GDM1 (cell line): ENCODE results near the gene TRAIP.

Source experiments
- DNase-seq: peaks from one replicate; lab custom pipeline; 2025; lab: John Stamatoyannopoulos, UW

TRAIP gene

DNA sequence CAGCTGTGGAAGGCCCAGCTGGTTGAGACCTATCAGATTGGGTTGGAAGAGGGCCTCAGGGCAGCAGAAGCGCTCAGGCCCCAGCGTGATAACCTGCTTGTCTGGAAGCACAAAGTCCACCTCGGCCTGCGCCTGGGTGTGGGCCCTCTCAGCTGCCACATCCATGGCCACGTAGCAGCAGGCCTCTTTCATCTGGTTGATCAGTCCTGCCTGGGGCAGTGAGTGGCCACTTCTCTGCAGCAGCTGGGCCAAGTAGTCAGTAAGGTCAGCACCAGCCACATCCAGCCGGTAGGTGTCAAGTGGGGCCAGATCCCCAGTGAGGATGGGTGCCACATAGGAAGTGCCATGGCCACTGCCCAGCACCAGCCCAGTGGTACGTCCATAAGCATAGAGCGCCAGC lies 17.3 kb upstream of the TRAIP start:
- no peak for DNase-seq

DNA sequence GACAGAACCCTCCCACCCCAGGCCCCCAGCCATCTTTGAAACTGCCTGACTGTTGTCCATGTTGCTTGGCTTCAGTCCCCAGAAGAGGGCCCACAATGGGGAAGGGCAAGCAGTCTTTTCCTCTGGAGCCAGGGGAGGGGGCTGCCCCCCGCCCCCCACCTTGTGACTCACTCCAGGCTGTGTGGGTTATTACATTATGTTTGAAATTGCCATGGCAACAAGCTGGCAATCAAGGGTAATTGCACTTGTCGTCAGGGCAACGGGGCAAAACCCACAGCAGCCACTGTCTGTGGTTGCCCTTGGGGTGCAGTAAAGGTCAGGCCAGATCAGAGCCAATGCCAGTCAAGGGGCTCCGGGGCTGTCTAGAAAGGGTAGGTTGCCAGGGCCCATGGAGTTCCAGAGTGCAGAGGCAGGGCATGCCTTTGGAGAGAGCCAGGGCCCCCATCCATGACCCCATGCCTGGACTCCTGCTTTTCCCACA lies 16.5 kb upstream of the TRAIP start:
- no peak for DNase-seq

DNA sequence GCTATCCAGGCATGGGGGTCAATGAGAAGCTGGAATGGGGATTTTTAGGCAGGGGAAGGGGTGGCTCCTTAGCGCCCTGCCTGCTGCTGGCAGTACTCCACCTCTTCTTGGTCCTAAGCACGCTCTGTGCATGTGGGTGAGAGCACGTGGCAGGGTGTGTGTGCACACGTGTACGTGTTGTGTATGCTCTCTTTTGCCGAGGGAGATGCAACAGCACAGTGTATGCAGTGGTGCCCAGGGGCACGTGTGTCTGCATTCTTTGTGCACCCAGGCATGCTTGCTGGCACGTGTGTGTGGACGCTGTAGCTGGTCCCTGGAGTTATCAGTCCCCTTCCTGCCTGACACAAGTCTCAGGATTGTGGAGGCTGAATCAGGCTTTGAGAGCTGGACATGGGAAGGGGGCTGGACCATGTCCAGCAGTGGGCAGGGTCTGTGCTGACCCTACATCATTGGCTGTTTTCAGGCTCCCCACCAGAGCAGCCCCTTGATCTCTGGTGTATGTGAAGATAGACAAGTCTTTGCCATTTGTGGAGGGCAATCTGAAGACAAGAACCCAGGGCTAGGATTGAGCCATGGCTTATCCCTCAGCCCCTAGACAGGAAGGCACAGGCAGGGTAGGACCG lies 15.3 kb upstream of the TRAIP start:
- no peak for DNase-seq

DNA sequence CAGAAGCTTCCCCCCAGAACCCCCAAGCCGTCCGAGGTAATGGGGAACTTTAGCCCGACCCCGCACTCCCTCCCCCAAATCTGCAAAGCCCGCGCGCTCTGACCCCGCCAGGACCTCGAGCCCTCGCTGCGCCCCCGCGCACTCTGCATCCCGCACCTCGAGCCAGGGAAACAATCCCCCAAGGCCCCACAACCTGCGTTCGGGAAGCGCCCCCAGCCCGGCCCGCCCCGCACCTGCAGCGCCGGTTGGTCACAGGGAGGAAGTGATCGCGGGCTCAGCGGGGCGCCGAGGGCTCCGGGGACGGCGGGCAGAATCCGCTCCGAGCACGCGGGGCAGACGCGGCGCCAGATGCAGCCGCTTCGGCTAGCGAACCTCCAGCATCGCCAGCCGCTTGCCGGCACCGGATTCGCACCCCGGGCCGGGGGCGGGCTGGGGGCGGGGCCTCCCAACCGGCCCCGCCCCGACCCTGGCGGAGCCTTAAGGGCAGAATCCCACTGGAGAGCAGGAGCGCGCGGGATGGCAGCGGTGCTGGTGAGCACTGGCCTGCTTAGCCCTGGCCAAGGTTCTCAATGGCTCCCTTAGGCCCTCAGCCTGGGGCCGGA lies 13.3 kb upstream of the TRAIP start, which contains the start of gene CAMKV:
Gene CAMKV, minus strand, starts transcription at position 382 of the 602 bp plus-strand sequence. CDS start 7,518 bp downstream, outside the sequence.
- no peak for DNase-seq

DNA sequence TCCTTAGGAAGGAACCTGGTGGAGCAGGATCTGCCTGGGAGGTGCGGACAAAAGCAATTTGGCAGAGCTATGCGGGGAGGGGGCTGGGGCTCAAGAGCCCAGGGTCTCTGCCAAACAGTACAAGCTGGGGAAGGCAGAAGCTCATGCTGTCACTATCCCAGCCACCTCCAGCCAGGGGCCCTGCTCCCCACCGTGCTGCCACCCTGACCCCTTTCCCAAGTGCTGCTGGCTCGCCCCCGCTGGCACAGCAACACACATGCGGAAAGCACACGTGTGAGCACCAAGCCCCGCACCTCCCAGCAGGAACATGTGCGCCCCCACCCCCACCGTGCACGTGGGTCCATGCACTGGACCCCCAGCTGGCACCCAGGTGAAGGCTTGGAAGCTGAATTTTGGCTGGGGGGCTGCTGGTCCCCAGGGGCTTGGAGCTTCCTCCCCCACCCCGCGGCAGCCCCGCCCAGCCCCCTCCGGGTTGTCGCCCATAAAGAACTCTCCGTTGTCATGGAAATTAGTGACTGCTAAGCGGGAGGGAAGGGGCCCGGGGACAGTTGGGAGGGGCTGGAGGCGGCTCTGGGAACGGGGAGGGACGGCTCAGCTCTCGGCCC lies 12.6 kb upstream of the TRAIP start:
- DNase-seq, result no peak

DNA sequence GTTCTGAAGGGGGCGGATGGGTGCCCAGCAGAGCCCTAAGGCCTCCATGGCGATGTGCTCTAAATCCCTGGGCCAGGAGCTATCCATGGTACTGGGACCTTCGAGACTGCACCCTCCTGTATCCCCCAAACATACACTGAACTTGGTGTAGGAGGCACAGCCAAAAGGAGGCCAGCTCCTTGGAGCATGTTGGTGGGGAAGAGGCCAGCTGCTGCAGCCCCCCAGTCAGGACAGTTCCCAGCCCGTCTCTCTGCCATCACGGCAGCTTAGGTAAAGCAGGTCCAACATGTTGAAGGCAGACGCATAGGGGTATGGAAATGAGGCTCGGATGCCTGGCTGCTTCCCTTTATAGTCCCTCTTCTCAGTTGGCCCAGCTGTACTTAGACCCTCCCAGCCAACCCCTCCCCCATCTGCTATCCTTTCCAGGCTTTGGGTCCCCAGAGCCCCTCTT lies 11.5 kb upstream of the TRAIP start:
- DNase-seq, result no peak

DNA sequence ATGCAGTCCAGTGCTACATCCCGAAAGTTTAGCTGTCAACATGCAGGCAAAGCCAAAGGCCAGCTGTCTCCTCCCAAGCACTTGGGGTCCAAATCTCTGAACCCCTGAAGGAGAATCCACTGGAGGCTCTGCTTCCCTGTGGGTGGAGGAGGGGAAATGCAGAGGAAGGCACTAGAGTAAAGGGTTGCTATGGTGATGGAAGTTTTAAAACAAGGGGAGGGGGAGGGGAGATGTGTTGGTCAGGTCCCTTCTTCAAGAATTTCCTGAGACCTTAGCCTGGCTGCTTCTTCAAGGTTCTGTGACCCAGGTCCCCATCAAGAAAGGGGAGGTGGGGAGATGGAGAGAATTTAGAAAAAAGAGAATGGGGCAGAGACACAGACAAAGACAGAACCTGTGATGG lies 11.0 kb upstream of the TRAIP start:
- no peak for DNase-seq

DNA sequence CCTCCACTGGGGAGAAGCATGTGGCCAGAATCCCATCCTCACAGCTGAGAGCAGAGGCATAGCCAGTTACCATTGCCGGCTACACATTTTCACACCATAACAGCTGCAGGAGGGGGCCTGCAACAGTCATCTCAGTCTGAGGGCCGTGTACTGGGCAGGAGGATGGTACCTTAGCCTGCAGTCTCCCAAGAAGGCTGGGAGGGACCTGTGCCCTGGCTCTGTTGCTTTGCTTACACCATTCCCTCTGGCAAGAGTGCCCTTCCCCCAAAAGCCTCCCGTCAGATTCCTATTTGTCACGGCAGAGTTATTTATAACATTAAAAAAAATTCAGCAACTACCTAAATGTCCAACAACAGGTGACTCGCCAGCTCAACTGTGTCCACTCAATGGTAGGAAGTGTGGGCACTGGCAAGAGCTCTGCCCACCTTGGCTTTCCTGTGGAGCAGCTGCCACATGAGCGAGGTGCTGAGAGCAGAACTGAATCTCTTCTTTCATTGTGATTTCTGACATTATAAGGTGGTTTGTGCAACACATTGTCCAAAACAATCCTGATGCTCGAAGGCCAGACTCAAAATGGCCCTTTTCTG lies 8.9 kb upstream of the TRAIP start:
- DNase-seq, result no peak

DNA sequence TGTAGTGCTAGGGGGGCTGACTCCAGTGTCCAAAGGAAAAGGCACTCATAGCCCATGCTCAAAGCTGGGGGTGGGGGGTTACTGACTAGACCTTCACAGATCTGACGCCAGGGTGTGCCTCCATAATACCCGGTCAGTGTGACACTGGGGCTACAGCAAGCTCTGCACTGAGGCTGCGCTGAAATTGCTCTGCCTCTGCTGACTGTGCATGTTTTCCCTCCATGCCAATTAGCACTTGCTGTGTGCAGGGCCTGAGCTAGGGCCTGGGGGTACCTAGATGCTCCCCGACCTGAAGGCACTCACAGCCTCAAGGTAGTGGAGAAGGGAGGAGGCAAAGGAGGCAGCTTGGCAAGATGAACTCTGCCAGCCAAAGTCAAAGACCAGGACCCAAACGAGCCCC lies 8.1 kb upstream of the TRAIP start:
- no peak for DNase-seq

DNA sequence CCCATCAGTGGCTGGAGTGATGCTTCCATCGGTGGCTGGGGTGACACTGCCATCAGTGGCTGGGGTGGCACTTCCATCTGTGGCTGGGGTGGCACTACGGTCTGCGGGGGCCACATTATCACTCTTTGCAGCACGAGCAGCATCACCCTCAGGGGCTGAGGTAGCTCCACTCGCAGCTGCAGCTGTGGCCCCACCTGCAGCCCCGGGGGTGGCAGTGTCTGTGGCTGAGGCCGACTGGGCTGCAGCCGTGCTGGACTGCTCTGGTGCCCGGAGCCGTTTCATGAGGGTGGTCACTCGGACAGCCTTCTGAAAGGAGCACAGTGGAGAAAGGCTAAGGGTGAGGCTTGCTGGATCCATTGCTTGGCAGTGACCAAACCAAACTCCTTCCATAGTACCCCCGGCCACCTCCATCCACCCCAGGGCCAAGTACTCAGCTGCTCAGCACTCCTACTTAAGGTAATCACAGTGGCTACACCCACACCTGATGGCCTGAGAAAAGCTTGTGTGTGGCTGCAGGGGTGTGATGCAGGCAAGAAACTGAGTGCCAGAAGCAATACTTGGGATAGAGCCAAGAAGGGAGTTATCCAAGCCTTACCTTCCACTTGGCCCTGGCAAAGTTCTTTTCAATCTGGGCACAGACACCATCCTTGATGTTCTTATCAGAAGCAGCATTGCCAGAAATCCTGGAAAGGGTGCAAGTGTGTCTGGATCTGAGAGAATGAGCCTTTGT lies 3.4 kb upstream of the TRAIP start:
- DNase-seq, result no peak

DNA sequence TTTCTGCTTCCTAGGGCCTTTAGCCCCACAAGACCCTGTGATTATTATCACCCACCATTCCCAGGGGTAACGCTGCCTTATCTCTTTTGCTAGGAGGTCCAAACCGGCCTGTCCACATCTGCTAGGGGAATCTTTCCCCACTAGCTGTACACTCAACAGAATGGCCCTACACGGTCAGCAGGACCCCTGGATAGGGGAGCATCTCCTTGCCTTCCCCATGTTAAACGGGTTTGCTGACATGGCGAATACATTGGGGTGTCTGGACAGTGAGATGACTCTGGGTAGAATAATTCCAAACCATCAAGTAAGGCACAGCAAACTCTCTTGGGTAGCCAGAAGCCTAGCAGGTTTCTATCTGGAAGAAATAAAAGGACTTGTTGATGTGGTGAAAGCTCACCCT lies 702 bp downstream of the TRAIP start:
- DNase-seq, result no peak

DNA sequence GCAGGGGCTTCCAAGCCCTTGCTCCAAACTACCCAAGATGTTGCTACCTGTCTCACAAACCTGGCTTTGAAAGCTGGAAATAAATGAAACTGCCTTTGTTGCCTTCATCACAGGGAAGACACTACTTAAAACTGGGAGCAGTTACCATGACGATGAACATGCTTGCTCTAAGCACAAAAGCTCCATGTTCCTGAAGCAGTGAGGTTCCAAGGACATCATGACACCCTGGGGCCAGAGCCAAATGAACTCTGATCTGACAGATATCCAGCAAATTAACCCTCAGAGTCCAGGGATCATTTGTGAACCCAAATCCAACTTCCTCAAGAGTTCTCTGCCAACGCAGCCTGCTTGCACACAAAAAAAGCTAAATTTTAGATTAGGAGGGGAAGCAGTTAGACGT lies 10.7 kb downstream of the TRAIP start:
- no peak for DNase-seq

DNA sequence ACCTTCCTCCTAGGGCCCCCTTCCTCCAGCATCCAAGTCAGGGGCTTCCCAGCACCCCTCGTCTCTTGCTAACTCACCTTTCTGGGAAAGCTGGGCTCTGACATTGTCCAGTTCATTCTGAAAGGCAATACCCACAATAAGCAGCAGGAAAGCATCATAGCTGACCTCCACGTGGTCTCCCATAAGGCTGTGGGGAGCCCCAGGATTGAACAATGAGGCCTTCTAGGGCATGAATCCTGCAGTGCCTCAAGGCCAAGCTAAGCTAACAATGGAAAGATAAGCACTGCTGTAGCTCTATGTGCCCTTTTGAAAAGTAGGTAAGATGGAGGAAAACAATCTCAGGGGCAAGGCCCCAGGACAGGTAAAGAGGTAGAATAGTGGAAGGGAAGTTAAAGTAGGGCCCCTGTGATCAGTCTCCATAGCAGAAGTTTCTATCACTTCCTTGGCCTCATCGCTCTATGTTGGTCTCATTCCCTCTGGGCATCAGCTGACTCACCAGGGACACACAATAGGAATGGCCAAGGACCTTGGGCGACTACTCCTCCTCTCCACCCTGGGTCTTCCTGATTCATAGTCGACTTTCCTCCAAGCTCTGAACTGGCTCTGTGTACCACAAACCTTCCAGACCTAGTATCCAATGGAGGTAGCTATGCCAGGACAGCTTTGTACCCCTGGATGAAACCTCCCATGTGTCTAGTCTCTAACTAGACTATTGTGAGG lies 11.7 kb downstream of the TRAIP start:
- no peak for DNase-seq

DNA sequence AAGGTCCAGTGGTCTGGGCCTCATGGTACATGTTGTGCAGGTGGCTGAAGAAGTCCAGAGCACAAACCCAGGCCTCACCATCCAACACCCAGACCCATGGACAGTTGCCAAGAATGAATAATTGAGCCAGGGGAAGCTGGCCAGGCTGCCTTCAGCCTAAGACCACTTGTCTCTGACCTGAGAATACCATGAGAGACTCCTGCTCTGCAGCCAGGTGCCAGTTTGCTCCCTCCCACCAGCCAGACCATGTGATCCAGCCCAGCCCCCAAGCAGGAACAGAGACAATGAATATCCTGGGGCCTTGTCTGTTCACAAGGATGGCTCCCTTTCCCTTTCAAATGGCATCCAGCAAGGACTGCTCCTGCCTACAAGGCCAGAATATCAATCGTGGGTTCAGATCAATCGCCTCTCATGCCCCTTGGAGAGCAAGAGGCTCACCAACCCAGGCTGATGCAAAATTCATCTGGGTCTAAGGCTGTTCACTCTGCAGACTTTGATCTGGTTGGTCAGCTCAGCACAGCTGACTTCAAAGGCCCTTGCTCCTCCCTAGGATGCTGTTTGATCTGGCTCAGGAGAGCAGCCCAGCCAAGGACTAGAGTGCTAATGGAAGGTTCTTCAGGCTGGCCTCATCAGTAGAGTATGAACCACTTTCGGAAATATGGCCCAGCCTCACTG lies 13.4 kb downstream of the TRAIP start:
- no peak for DNase-seq

DNA sequence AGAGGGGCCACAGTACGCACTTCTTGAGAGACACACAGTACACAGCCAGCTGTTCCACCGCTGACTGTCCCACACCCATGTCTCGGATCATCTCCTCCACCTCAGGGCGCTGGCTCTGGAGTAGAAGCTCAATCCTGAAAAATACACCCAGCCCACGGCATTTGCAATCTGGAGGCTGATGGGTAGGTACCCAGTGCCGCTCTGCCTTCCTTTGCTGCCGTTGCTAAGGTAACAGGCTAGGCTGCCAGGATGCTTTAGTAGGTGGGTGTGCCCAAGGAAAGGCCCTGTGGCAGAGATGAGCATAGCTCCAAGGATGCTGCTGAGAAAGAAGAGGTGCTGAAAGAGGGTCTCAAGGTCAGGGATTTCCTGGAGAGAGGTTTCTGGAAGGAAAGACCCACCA lies 14.6 kb downstream of the TRAIP start:
- DNase-seq, result no peak

DNA sequence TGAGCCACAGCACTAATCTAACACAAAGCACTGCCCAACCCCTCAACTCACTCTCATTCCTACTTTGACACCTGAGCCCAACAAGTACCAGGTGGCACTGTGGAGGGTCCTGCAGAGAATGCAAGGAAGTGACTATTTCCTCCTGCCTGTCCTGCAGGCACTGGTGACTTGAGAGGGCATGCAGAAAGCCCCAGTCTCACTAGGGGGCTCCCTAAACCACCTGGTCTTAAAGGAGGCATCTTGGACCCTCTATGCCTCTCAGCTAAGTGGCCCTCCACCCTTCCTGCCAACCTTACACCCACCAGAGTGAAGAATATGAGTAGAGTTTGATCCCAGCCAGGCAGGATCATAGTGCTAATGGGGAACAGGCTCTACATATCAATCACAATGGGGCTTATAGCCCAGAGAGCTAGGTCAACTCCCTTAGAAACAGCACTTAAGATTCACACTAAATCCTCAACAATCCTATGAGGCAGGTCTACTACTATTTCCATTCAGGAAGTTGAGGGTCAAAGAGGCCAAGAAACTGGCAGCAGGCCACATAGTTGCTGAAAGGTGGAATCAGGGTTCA lies 15.2 kb downstream of the TRAIP start:
- peak; percentile 45 for DNase-seq

DNA sequence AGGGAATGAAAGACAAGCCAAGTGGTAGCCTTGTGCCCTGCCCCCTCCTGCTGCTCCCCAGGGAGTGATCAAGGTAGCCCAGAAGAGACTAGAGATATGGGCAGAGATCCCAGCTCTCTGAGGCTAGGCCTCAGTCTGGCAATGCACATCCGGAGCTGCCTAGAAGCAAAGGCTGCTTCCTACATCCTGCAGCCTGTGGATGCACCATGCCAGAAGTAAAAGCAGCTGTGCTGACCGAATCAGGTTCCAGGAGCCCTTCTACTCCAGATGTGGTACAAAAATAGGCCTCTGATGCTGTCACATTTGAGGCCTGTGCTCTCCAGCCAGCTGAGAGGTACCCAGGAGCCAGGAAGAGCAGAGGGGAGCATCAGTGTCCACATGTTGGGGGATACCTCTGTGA lies 16.0 kb downstream of the TRAIP start:
- no peak for DNase-seq

DNA sequence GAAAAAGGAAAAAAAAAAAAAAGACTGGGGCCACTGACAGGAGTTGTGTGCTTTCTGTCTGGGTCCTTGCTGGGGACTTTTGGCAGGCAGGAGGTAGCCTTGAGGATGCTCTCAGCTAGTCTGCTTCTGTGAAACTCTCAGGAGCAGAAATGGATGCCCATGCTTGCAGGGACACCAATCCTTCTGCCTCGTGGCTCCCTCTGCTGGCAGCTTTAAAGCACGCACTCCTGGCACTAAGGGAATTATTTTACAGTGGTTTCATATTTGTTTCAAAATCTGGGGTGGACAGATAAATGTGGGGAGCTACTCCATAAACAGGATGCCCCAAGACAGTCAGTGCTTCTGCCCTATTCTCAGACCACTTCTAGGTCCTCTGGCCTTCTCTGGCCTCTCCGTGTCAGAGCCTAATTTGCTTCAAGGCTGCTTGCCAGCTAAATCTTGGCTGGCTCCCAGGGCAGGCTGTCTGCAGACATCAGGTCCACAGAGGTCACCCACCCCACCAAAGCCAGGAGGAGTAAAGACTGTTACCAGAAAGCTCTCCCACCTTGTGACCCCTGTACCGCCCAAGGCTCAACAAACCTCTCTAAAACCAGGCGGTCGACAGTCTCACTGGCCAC lies 17.1 kb downstream of the TRAIP start:
- peak; percentile 72 for DNase-seq

DNA sequence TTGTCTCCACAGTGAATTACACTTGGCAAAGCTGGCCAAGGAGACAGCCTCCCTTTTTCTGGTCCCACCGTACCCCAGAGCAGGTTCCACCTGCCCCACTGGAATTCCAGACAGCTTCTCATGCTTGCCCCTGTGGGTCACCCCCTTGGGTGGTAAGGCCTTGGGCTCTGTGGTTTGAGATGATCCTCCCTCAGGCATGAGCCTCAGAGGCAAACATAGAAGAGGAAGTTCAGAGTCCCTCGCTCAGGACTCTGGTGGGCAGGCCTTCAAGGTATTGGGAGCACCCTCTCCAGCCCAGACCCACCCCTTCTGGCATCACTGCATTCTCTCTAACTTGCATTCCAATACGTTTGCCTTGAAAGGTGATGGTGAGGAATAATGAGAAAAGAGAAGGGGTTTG lies 25.0 kb downstream of the TRAIP start:
- peak; percentile 27 for DNase-seq

DNA sequence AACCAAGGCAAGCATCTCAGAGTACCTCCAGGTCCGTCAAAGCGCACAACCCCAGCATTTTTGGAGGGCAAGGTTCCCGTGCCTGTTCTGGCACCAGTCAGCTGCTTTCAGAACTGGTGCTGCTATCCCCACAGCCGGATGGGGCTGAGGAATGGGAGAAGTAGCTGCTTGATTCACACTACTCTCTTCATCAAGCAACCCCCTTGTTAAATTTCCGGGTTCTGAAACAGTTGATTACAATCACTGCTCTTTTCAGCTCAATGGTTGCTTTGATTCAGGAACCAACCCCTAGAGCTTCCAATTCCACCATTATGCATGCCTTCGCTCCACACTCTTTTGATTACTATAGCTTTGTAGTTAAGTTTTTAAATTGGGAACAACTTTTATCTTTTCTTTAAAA lies 30.3 kb downstream of the TRAIP start:
- DNase-seq, result no peak
